GM21447 (cell line): ENCODE results near the gene ZBTB32.

Experiments used
- ATAC-seq: cut with Tn5 transposase; IDR thresholded peaks from one replicate; pipeline ENCODE4 v1.9.1; 2021; ENCODE audit not compliant: unreplicated experiment

ZBTB32 gene

GRCh38 chr19:35751839-35752745, 47.7 kb downstream of the ZBTB32 start:
- no peak for ATAC-seq

- ATAC-seq: no peak
These were observed 48.5 kb downstream of the ZBTB32 start for GRCh38 chr19:35752746-35753350.

- ATAC-seq: no peak
These were observed 49.4 kb downstream of the ZBTB32 start for GRCh38 chr19:35753634-35754369.

- no peak for ATAC-seq
These were observed 50.2 kb downstream of the ZBTB32 start for GRCh38 chr19:35754370-35755130.

GRCh38 chr19:35755131-35755549, 50.8 kb downstream of the ZBTB32 start:
- ATAC-seq: no peak

GRCh38 chr19:35755550-35756376, 51.4 kb downstream of the ZBTB32 start:
- no peak for ATAC-seq

GRCh38 chr19:35756377-35757230, 52.2 kb downstream of the ZBTB32 start, which contains the start of gene HSPB6:
HSPB6 (minus strand) TSS chr19:35757029; CDS start chr19:35757008, 21 bp downstream.
- ATAC-seq: no peak

- no peak for ATAC-seq
These were observed 52.9 kb downstream of the ZBTB32 start for GRCh38 chr19:35757231-35757748.

GRCh38 chr19:35757749-35758608, 53.6 kb downstream of the ZBTB32 start, which contains the start of gene PROSER3:
PROSER3 (plus strand) TSS chr19:35758176; CDS start chr19:35758216, 40 bp downstream.
- peak; percentile 97 for ATAC-seq

- no peak for ATAC-seq
These were observed 55.3 kb downstream of the ZBTB32 start for GRCh38 chr19:35759697-35760096.

GRCh38 chr19:35760711-35761349, 56.5 kb downstream of the ZBTB32 start:
- no peak for ATAC-seq

- no peak for ATAC-seq
These were observed 60.3 kb downstream of the ZBTB32 start for GRCh38 chr19:35764432-35765315.
